ENCODE data around the gene TPRA1.
"Not testable (repeated sequence)": the region's sequence is repeated elsewhere in the genome, so short reads cannot be mapped to it uniquely, and the experiment has no call there.

The TPRA1 gene

DNA sequence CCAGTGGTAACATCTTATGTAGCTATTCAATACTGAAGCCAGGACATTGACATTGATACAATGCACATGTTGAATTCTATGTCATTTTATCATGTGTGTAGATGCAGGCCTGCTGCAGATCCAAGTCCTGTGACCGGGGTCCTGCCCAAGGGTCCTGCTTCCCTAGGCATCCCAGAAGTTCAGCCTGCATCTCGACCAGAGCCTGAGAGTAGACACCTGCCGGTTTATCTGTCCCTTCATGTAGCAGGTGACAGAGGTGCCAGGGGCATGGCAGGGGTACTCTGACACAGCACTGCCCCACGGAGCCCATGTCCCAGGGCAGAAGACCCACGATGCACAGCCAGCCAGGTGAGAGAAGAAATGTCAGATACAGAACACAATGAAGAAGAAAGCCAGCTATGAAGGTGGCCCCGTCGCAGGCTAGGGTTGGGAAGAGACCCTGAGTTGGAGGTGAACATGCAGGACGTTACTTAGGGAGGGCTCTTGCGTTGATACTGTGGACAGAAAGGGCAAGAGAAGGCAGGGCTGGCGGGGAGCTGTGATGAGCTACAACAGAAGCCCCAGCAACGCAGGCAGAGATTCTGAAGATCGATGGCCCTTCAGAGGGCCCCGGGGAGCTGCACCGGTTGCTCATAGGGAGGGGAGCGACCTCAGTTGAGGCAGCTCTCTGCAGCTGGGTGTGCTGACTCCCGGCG, 51.0 kb downstream of the TPRA1 start:
- DNase-seq (ENCODE audit: insufficient read length, low spot score) (no peak), FAIRE-seq (no peak)

DNA sequence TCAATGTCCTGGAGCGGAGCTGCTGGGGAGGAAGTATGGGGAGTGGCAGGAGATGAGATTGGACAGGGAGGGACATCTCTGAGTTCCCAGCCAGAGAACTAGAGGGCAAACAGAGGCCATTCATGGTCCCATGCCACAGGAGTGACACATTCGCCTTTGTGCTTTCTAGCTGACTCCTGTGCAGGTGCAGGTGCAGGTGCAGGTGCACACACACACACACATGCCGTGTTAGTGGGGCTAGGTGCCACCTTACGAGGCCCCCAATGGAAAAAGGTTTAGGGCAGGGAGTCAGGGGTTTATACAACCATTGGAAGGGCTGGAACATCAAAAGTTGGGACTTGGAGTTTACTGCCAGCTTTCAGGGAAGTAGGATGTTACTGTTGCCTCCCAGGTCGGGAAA, 52.0 kb downstream of the TPRA1 start:
- DNase-seq (ENCODE audit: insufficient read length, low spot score) (no peak), FAIRE-seq (no peak)

DNA sequence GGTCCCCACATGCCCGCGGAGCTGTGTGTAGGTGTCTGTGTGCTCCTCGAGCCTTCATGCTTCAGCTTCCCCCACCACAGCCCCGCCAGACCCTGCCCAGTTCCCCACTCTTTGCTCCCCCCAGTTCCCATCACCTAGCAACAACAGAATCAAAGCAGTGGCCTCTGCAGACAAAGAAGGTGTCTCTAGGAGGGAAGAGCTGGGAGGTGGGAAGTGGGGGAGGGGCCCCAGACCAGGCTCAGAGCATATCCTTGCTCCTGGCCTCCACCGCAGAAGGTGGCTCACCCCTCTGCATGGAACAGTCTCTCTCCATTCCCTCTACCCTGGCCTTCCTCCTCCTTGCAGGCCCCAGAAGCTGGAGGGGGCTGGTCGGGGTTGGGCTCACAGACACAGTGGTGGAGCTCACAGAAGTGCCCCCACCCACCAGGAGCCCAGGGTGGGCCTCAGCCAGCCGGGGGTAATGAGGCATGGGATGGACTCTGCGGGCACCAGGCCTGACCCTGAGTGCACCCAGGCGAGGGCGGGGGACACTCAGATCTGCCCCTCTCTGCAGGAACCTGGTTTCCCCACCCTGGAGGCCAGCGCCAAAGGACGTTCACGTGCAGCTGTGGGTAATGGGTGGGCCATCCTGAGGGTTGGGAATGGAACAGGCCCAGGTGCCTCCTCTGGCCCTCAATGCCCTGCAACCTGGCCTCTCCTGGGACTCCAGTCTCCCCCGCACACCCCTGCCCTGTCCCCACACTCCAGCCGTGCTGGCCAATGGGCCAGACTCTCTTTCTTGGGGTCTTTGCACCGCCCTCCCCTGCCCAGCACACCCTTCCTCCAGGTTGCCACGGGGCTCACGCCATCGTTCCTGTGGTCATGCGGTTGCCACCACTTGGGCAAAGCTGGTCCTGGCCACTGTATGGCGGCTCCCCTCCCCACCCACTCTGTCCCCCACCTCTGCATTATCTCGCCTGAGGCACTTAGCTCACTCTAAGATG, 53.4 kb downstream of the TPRA1 start:
- no peak for DNase-seq (ENCODE audit: insufficient read length, low spot score)
- FAIRE-seq, result no peak

DNA sequence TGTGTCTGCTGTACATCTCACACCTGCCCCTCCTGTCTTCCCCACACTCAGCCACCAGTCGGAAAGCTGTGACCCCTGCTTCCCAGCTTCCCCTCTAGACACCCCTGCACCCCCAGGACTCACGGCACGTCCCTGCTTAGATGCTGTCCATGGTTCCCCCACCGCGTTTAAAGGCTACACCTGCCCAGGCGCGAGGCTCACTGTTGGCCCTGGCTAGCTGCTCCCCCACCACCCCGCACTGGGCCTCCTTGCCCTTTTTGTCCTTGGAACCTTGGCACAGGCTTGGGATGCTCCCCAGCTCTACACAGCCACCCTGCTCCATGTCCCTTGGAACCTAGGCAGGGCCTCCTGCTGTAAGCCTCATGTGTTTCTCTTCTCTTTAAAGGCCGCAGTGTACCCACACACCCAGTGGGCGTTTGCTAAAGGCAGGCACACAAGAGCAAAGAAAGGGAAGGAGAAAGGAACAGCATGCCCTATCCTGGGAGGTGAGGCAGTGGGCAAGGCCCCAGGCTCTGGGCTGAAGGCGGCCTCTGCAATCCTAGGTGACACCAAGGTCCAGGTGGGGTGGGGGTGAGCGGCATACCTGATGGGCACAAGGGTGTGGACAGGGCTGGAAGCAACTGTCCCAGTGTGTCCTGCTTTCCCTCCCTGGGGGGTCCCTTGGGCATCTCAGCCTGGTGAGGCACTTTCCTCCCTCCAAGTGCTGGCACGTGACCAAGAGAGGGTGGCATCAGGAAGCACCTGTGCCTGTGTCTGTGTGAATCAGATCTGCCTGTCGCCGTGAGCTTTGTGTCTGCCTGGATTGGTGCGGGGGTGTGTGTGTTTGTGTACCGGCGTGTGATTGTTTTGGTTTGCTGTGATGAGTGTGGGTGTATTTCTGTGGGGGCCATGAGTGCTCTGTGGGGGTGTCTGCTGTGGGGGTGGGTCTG, 54.4 kb downstream of the TPRA1 start:
- FAIRE-seq (no peak), DNase-seq (ENCODE audit: insufficient read length, low spot score) (no peak)

DNA sequence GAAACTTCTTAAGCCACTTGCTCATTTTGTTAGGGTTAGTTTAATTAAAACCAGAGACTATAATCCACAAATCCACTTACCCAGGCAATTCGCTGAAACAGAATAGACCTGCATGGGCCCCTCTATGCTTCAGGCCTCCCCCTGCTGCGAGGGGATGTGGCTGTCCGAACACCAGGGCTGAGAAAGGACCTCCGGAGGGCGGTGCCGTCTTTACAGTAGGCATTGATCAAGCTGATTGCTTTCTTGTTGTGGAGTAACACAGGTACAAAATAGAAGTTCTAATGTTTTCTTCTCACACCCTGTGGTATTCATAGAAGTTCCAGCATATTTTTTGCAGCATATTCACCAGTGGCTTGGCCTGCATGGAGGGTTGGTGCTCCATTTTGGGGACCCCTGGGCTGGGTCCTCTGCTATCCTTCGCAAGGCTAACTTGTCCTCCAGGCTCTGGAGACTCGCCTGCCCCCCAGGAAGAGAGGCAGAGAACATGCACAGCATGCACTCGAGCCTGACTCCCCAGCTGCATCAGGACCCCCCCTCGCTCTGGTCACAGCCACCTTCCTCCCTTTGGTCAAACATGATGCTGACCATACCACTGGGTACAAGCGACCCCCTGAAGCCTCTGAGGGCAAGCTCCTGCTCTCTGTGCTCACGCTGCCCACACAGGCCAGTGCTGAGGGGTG, 55.3 kb downstream of the TPRA1 start:
- no peak for FAIRE-seq
- DNase-seq (ENCODE audit: insufficient read length, low spot score), result no peak

DNA sequence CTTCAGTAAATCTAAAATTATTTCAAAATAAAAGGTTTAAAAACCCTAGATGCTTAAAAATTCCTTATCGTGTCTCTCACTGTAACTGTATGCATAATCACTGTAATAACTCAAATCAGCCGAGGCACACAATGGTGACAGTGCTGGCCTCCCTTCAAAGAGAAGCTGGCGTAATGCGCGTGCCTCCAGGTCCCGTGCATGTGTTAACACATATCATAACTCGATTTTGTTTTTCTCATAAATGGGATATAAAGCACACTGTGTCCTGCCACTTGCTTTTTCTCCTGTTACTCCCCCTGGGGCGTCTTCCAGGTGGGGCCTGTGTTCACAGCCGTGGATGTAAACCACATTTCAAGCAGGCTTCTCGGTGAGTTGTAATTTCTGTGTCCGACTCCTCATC, 56.0 kb downstream of the TPRA1 start:
- DNase-seq (ENCODE audit: insufficient read length, low spot score) (no peak), FAIRE-seq (no peak)

DNA sequence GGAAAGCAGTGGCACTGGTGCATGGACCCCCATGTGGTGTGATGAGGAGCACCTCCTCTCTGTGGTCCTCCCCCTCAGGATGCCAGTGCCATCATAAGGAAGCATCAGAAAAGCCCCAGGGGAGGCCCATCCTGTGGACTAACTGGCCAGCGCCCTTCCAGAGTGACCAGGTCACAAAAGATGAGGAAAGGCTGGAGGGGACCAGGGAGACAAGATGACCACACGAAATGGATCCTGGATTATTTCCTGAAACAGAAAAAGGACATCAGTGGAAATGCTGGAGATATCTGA, 56.4 kb downstream of the TPRA1 start:
- FAIRE-seq, result no peak

DNA sequence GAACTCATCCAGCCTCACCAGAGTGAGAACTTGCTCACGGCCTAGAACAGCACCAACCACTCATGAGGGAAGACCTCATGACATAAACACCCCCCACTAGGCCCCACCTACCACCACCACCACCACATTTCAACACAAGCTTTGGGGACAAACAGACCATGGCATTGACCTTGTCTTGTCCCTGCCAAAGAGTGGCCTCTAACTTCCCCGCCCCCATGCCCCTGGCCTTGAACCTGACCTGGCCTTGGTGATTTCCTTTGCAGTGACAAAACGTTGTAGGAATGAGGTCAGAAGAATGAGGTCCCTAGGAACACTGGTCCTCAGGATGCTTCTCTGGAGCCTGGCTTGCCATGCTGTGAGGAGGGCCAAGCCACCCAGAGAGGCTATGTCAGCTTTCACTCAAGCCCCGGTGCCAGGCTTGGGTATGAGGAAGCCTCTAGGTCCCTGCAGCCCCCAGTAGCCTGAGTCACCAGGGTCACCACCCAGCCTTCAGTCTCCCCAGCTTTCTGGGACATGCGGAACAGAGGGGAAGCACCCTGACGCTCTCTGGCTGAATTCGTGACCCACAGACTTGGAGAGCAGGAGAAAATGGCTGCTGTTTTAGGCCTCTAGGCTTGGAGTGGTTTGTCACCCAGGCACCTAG, 57.9 kb downstream of the TPRA1 start:
- FAIRE-seq (no peak), DNase-seq (ENCODE audit: insufficient read length, low spot score) (no peak)

More for the DNA sequence above, 56.4 kb downstream of the TPRA1 start:
- DNase-seq (ENCODE audit: insufficient read length, low spot score), result no peak

DNA sequence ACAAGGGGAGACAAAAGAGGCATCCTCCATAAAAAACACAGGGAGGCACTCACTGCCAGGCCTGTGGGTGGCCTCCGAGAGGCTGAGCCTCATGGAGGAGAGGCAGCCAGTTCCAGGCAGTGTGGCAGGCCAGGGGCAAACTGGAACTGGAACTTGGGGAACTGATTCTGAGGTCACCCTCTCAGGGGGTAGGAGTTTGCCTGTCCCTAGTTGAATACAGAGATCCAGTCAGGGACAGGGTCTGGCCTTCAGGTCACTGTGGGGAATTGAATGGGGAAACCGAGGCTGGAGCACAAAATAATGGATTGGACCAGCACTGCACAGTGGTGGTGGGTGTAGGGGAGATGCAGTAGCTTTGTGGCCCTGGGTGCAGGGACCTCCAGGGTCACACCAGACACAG, 58.7 kb downstream of the TPRA1 start:
- FAIRE-seq, result no peak
- no peak for DNase-seq (ENCODE audit: insufficient read length, low spot score)

DNA sequence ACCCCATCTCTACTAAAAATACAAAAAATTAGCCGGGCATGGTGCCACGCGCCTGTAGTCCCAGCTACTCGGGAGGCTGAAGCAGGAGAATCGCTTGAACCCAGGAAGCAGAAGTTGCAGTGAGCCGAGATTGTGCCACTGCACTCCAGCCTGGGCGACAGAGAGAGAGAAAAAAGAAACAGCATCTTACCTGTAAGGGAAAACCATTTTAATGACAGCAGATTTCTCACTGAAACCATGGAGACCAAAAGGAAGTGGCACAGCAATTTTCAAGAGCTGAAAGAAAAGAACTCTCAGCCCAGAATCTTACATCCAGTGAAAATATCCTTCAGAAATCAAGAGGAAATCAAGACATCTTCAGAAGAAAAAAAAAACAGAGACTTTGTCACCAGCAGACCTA, 59.7 kb downstream of the TPRA1 start:
- FAIRE-seq; DNase-seq (ENCODE audit: insufficient read length, low spot score): not testable (repeated sequence)

DNA sequence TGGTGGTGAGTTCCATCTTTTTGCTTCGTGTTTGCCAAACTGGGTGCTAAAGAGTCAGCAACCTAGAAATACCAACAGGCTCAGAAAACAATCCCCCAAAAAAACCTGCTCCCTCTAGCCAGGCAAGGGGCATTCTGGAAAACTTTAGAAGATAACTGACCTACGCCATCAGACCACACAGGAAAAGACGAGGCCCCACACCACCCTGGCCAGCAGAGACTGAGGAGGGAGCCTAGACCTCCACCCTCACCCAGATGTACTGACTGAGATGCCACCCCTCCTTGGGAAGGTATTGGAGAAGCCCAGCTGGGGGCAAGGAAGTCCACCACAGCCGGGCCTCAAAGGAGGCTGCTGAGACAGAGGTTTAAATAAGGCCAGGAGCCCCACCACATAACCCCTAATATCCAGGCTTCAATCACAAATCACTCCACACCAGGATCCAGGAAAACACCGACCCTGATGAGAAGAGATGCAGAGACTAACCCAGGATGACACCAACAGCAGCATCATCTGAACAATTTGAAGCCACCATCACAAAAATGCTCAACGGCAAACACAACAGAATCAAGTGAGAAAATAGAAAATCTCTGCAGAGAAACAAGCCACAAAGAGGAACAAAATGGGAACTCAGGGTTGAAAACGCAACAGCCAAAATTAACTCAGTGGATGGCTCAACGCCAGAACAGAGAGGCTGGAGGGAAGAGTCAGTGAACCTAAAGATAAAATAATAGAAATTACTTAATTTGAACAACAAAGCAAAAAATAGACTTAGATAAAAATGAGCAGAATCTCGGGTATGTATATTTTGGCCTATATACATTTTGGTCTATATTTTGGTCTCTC, 61.0 kb downstream of the TPRA1 start:
- FAIRE-seq (no peak), DNase-seq (ENCODE audit: insufficient read length, low spot score) (no peak)

DNA sequence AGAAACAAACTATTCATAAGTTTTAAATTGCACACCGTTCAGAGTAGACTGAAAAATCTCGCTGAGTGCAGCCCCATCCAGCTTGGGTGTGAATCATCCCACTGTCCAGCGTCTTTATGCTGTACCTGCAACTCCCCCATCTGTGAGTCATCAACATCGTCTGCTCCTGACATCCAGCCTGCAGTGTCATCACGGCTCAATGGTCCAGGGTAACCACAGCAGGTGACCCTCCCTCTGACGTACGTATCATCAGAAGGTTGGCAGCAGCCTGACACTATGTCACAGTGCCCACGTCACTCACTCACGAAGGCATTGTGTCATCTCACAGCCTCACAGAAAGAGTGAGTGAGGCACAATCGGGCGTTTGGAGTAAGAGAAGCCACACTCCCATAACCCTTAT, 65.2 kb downstream of the TPRA1 start:
- FAIRE-seq, result peak; percentile 96
- peak; percentile 83 for DNase-seq (ENCODE audit: insufficient read length, low spot score)

DNA sequence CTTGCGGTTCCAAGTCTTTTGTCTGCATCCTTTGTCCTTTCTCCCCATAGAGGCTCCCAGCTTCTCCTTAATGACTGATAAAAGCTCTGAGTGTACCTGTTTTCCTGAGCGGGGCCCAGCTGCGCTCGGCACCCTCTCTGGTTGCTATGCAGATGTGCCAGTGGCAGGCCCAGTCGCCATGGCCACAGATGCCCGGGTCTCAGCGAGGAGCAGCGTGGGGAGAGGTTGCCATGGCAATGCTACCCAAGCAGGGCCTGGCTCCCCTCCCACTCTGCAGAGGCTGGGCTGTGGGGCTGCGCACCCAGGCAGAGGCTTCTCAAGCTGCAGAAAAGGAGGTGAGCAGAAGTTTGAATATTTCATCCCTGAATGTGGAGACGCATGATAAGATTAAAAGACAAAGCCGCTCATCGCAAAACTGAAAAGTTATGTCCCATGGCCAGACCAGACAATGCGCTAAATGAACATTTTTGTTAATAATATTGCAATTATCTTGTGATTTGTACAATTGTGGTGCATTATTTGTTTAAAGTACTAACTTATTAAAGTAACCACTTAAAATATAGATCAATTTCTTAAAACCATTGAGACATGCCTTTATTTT, 66.1 kb downstream of the TPRA1 start:
- no peak for DNase-seq (ENCODE audit: insufficient read length, low spot score)

More for the DNA sequence above, 66.1 kb downstream of the TPRA1 start:
- no peak for FAIRE-seq

Data from HTR-8/SVneo (cell line).